Adrenal gland (tissue), 5 donors: ENCODE data around the gene SLC6A8.
"Not testable (repeated sequence)": the region's sequence is repeated elsewhere in the genome, so short reads cannot be mapped to it uniquely, and the experiment has no call there.

Experiments
- CTCF ChIP-seq, 6 experiments: fragments of 450-650 bp in 4 of 6; fragments of 200-600 bp in 2 of 6; sonication (generic) in 1 of 6; IDR thresholded peaks; 1 replicate in 5 of 6; 2 replicates in 1 of 6; pipeline versions ENCODE4 v1.5.1 to v1.8.0; 2016 to 2021; ENCODE audit warnings: antibody characterized with exemption in 6 of 6, mild to moderate bottlenecking in 2 of 6, moderate library complexity in 1 of 6
- POLR2A ChIP-seq, 2 donors: fragments of 450-650 bp; IDR thresholded peaks; one replicate each; pipeline ENCODE4 v1.6.1; 2017; ENCODE audit warnings: antibody characterized with exemption in 2 of 2, mild to moderate bottlenecking in 2 of 2, moderate library complexity in 1 of 2
- donor health status: DM: no; HTN: no; CAD: no.

GRCh38 chrX:153742111-153742510 is 54.4 kb downstream of the SLC6A8 start:
- not testable (repeated sequence) for TF ChIP-seq CTCF, POLR2A (IDR thresholded peaks at IDR 0.05)
